Femur (tissue), 1 donor: ENCODE measurements around the gene MORN5.

ENCODE experiments used
- DNase-seq: peaks from one replicate; pipeline ENCODE4 v3.0.0-alpha.2; 2017

Gene MORN5

DNA sequence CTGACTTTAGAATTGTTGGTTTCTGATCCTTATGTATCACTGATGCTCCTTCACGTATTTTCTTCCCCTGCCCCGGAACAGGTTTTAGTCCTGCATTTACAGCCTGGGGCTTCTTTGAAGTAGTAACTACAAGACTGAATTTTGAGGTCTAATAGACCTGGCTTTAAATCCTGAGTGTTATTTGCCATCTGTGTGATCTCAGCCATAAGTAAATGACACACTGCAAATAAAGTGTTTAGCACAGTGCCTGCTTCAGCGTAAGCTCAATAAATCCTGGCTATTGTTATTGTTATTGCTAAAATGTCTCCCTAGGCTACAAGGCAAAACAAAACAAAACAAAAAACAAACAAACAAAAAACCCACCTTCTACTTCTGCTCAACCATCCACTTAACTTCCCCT is 84.6 kb downstream of the MORN5 start:
- no peak for DNase-seq

DNA sequence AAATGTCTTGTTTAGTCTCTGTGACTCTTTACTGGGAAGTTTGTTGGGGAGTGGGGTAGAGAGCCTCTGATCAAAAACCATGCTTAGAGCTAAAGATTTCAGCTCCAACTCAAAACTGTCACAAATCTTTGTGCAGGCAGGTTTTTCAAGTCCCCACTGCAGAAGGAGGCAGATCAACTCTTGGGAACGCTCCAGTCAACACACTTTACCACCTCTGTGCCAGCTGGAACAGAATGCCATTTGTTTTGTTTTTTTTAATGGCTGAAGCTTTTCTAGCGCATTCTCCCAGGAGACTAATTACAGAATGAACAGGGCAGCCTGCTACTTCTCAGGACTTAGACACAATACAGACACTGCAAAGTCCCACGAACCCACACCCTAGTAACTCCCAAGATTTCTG is 87.0 kb downstream of the MORN5 start:
- no peak for DNase-seq

DNA sequence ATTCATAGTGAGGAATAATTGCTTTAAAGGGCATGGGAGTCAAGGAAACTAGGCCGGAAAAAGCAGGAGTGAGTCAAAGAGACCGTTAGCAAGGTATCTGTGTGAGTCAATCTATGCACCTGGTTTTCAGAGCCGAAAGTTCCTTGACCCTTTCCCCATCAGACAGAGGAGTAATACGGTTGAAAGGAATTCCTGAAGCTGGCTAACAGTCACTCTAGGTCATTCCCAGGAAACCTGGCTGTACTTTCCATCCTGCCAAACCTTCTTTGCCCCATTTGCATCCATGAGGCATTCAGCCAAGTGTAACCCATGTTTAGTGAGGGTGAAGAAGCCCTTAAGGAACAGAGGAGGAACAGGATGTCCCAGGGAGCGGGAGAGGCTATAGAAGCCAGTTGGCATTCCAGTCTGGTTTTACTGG is 88.7 kb downstream of the MORN5 start:
- DNase-seq = no peak
